CD14-positive monocyte (primary cell): Measurements from ENCODE around the gene TXNDC11. TPM values are rescaled to one million over a fixed set of nuclear protein-coding genes. Genes with fewer than 3 reads are reported as not detected.

Experiments used
- DNase-seq, 3 donors: peaks; one replicate each; pipeline ENCODE4 v3.0.0-alpha.2; 2011 to 2022
- H2AFZ ChIP-seq: 2 replicates; pipeline ENCODE4 v1.6.0; 2012; ENCODE audit warnings: mild to moderate bottlenecking, low read depth, low read length, inconsistent platforms; ENCODE audit not compliant: insufficient read depth, poor library complexity, severe bottlenecking
- H3K27ac ChIP-seq, 2 donors: 1 replicate in 1 of 2; 2 replicates in 1 of 2; pipeline ENCODE4 v1.5.1; 2012 to 2013; ENCODE audit warnings: low read length in 2 of 2, control low read depth in 1 of 2, inconsistent platforms in 1 of 2, low read depth in 1 of 2, mild to moderate bottlenecking in 1 of 2
- H3K27me3 ChIP-seq, 2 donors: one replicate each; pipeline versions ENCODE4 v1.6.0 to v1.6.1; 2011 to 2013; ENCODE audit warnings: low read length in 2 of 2; ENCODE audit not compliant: control insufficient read depth in 2 of 2, insufficient read depth in 2 of 2
- H3K36me3 ChIP-seq, 2 donors: replicated peaks in 1 of 2; 1 replicate in 1 of 2; 2 replicates in 1 of 2; pipeline versions ENCODE4 v1.5.1 to v1.6.1; 2012 to 2013; ENCODE audit warnings: low read length in 2 of 2, control low read depth in 1 of 2, inconsistent platforms in 1 of 2, mild to moderate bottlenecking in 1 of 2; ENCODE audit not compliant: insufficient read depth in 2 of 2, control insufficient read depth in 1 of 2
- H3K4me1 ChIP-seq, 2 donors: 1 replicate in 1 of 2; 2 replicates in 1 of 2; pipeline versions ENCODE4 v1.5.1 to v1.6.1; 2012 to 2013; ENCODE audit warnings: low read length in 2 of 2, control low read depth in 1 of 2, inconsistent platforms in 1 of 2, mild to moderate bottlenecking in 1 of 2, moderate library complexity in 1 of 2; ENCODE audit not compliant: insufficient read depth in 2 of 2, control insufficient read depth in 1 of 2
- H3K4me2 ChIP-seq: replicated peaks from 2 replicates; pipeline ENCODE3; 2012; ENCODE audit warnings: low read length, moderate library complexity, mild to moderate bottlenecking; ENCODE audit not compliant: poor library complexity, severe bottlenecking; ENCODE audit errors: extremely low read depth
- H3K4me3 ChIP-seq, 3 experiments: fragments of 200-600 bp in 1 of 3; sonication (generic) in 1 of 3; replicated peaks in 1 of 3; 1 replicate in 2 of 3; 2 replicates in 1 of 3; pipeline ENCODE4 v1.5.1; 2011 to 2013; ENCODE audit warnings: low read length in 3 of 3, mild to moderate bottlenecking in 3 of 3, control low read depth in 2 of 3, low read depth in 2 of 3, inconsistent platforms in 1 of 3, moderate library complexity in 1 of 3
- H3K79me2 ChIP-seq: 2 replicates; pipeline ENCODE4 v1.6.0; 2012; ENCODE audit warnings: mild to moderate bottlenecking, control low read depth, inconsistent platforms, low read length, moderate library complexity; ENCODE audit not compliant: insufficient read depth
- H3K9ac ChIP-seq: 2 replicates; pipeline ENCODE4 v1.6.0; 2017; ENCODE audit warnings: low read length, mild to moderate bottlenecking; ENCODE audit not compliant: insufficient read depth, poor library complexity, severe bottlenecking
- H3K9me3 ChIP-seq, 2 donors: replicated peaks in 1 of 2; 1 replicate in 1 of 2; 2 replicates in 1 of 2; pipeline versions ENCODE4 v1.5.1 to v1.6.1; 2012 to 2013; ENCODE audit warnings: low read length in 2 of 2, control low read depth in 1 of 2; ENCODE audit not compliant: control insufficient read depth in 1 of 2, insufficient read depth in 1 of 2
- H4K20me1 ChIP-seq: 2 replicates; pipeline ENCODE4 v1.6.0; 2012; ENCODE audit warnings: mild to moderate bottlenecking, low read length, control low read depth, moderate library complexity; ENCODE audit not compliant: insufficient read depth
- H3K27ac Mint-ChIP-seq, 7 donors: one replicate each; pipeline ENCODE4 v1.8.0; 2020; ENCODE audit warnings: mild to moderate bottlenecking in 7 of 7, mixed read lengths in 7 of 7, moderate library complexity in 6 of 7, inconsistent platforms in 2 of 7
- H3K27me3 Mint-ChIP-seq, 3 donors: one replicate each; pipeline ENCODE4 v1.8.0; 2021 to 2022; ENCODE audit warnings: low read depth in 3 of 3, mild to moderate bottlenecking in 3 of 3, mixed read lengths in 3 of 3, moderate library complexity in 3 of 3, inconsistent platforms in 1 of 3
- H3K36me3 Mint-ChIP-seq, 2 donors: one replicate each; pipeline ENCODE4 v1.8.0; 2020; ENCODE audit warnings: mixed read lengths in 2 of 2, inconsistent platforms in 1 of 2, mild to moderate bottlenecking in 1 of 2
- H3K4me1 Mint-ChIP-seq: one replicate; pipeline ENCODE4 v1.8.0; 2020; ENCODE audit warnings: mild to moderate bottlenecking, mixed read lengths
- H3K4me3 Mint-ChIP-seq, 2 donors: one replicate each; pipeline ENCODE4 v1.8.0; 2020; ENCODE audit warnings: mild to moderate bottlenecking in 2 of 2, mixed read lengths in 2 of 2, moderate library complexity in 1 of 2
- H3K9me3 Mint-ChIP-seq, 7 donors: one replicate each; pipeline ENCODE4 v1.8.0; 2020 to 2022; ENCODE audit warnings: mixed read lengths in 7 of 7, mild to moderate bottlenecking in 6 of 7, moderate library complexity in 6 of 7, inconsistent platforms in 2 of 7
- WGBS: methylation state at CpG from one replicate; pipeline ENCODE4 v1.1.5; 2013; ENCODE audit warnings: missing lambda C conversion rate; ENCODE audit not compliant: insufficient coverage; 5-methylcytosine and 5-hydroxymethylcytosine counted together
- intact Hi-C, 2 donors: fragments of 100-400 bp; cut with micrococcal nuclease; formaldehyde crosslinking; loops; one replicate each; pipeline versions ENCODE4 v1.15.0 to v1.15.1; 2023
- polyA plus RNA-seq, 3 donors: library from polyadenylated mRNA; depleted of rRNA in 1 of 3; unstranded in 2 of 3; stranded (reverse) in 1 of 3; fragments of 300-500 nt in 2 of 3; fragments of >200 nt in 1 of 3; fragmentation: Illumina TruSeq in 2 of 3; gene quantifications; 1 replicate in 2 of 3; 2 replicates in 1 of 3; pipeline ENCODE4 v1.2.3, GENCODE V29; 2012 to 2021
- TF ChIP-seq, protein P1 (sequence below): fragments of 200-600 bp; IDR thresholded peaks from one replicate; pipeline ENCODE4 v1.8.0; 2022; ENCODE audit warnings: antibody characterized with exemption, mild to moderate bottlenecking

Gene TXNDC11
- polyA plus RNA-seq, 3 donors = 32.9 to 60.0 (median 40.6) TPM

GRCh38 chr16:11784038-11784369, 41.3 kb upstream of the TXNDC11 start:
- peak overlapping the region; percentile 72 to 79 for H3K4me3 Mint-ChIP-seq
- H3K4me1 Mint-ChIP-seq = peaks cover 34% of the 10 kb centered on the region
- H3K79me2 ChIP-seq = peaks cover 96% of the 10 kb centered on the region
- H4K20me1 ChIP-seq = peaks cover 91% of the 10 kb centered on the region
- peak overlapping the region; percentile 74 for H3K4me2 ChIP-seq
- H3K27me3 Mint-ChIP-seq = peaks cover 0 to 1% (median 0%) of the 10 kb centered on the region in 3 donors
- no peaks in the 10 kb centered on the region for H3K27me3 ChIP-seq
- no peak for DNase-seq
- TF ChIP-seq, protein P1, sequence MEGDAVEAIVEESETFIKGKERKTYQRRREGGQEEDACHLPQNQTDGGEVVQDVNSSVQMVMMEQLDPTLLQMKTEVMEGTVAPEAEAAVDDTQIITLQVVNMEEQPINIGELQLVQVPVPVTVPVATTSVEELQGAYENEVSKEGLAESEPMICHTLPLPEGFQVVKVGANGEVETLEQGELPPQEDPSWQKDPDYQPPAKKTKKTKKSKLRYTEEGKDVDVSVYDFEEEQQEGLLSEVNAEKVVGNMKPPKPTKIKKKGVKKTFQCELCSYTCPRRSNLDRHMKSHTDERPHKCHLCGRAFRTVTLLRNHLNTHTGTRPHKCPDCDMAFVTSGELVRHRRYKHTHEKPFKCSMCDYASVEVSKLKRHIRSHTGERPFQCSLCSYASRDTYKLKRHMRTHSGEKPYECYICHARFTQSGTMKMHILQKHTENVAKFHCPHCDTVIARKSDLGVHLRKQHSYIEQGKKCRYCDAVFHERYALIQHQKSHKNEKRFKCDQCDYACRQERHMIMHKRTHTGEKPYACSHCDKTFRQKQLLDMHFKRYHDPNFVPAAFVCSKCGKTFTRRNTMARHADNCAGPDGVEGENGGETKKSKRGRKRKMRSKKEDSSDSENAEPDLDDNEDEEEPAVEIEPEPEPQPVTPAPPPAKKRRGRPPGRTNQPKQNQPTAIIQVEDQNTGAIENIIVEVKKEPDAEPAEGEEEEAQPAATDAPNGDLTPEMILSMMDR = no peak
- peaks cover 20 to 30% of the 10 kb centered on the region in 2 donors for H3K36me3 ChIP-seq
- peak overlapping the region; percentile 41 to 89 for H3K27ac ChIP-seq
- no peak overlapping the region for H3K9ac ChIP-seq
- H3K4me1 ChIP-seq = peaks cover 23 to 29% of the 10 kb centered on the region in 2 donors
- peak overlapping the region in 1 of 3 experiments; percentile 62 for H3K4me3 ChIP-seq
- intact Hi-C loops = loop anchor here in 1 of 2 donors (5.0 kb wide), 1 partner anchor 552 kb away; no protein-coding TSS in a partner anchor
- H3K27ac Mint-ChIP-seq = peak overlapping the region; percentile 85 to 96 (median 94)
- no peaks in the 10 kb centered on the region for H3K9me3 ChIP-seq
- H3K36me3 Mint-ChIP-seq = peaks cover 33 to 40% of the 10 kb centered on the region in 2 donors
- no peaks in the 10 kb centered on the region for H3K9me3 Mint-ChIP-seq
- no peak overlapping the region for H2AFZ ChIP-seq

- no peaks in the 10 kb centered on the region for H3K27me3 ChIP-seq
- H3K4me2 ChIP-seq = peak overlapping the region; percentile 74
- peaks cover 23 to 29% of the 10 kb centered on the region in 2 donors for H3K4me1 ChIP-seq
- H4K20me1 ChIP-seq = peaks cover 88% of the 10 kb centered on the region
- no peaks in the 10 kb centered on the region for H3K9me3 ChIP-seq
- H2AFZ ChIP-seq = peak overlapping the region; percentile 43
- Mint-ChIP-seq H3K36me3 (peaks cover 35 to 45% of the 10 kb centered on the region in 2 donors), H3K27me3 (peaks cover 0 to 1% (median 0%) of the 10 kb centered on the region in 3 donors), H3K9me3 (no peaks in the 10 kb centered on the region), H3K27ac (peak overlapping the region; percentile 90 to 96 (median 94)), H3K4me1 (peaks cover 31% of the 10 kb centered on the region), H3K4me3 (peak overlapping the region; percentile 72 to 79)
- 0% methylated on average over 2 of the region's 5 CpGs for WGBS
- peak; percentile 21 to 62 (median 29) for DNase-seq
- H3K79me2 ChIP-seq = peaks cover 96% of the 10 kb centered on the region
- H3K36me3 ChIP-seq = peaks cover 22 to 34% of the 10 kb centered on the region in 2 donors
- peak overlapping the region; percentile 55 to 89 for H3K27ac ChIP-seq
- TF ChIP-seq, protein P1 = no peak
- intact Hi-C loops = loop anchor here in 1 of 2 donors (5.0 kb wide), 1 partner anchor 551 kb away; no protein-coding TSS in a partner anchor
- H3K4me3 ChIP-seq = peak overlapping the region; percentile 12 to 62 (median 40)
- H3K9ac ChIP-seq = peak overlapping the region; percentile 53
Observed at GRCh38 chr16:11783319-11784037, 40.8 kb upstream of the TXNDC11 start.
